Measurements from ENCODE around the gene MRPL43.
"Not testable (repeated sequence)": the region's sequence is repeated elsewhere in the genome, so short reads cannot be mapped to it uniquely, and the experiment has no call there.

The MRPL43 gene

DNA sequence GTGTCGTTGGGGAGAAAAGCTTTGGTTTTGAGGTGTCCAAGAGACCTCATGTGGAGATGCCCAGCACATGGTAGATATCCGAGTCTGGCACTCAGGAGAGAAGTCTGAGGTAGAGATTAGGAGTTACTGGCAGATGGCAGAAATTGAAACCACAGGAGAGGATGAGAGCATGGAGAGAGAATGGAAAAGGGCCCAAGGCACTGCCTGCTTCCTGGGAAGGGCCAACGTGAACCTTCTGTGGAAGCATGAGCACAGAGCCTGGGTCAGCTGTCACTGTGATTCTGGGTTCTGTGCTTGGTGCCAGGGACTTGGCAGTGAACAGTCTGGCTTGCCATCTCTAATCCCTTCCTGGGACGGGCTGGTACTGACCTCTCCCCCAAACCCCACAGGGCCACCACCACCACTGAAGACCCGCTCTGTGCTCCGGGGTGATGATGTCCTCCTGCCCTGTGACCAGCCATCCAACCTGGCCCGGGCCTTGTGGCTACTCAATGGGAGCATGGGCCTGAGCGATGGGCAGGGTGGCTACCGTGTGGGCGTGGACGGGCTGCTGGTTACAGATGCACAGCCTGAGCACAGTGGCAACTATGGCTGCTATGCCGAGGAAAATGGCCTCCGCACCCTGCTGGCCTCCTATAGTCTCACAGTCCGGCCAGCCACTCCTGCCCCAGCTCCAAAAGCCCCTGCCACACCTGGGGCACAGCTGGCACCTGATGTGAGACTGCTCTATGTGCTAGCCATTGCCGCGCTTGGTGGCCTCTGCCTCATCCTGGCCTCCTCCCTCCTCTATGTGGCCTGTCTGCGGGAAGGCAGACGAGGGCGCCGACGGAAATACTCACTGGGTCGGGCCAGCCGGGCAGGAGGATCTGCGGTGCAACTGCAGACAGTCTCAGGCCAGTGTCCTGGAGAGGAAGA, 4.1 kb downstream of the MRPL43 start:
- no peak for DNase-seq (ENCODE audit: low spot score)

DNA sequence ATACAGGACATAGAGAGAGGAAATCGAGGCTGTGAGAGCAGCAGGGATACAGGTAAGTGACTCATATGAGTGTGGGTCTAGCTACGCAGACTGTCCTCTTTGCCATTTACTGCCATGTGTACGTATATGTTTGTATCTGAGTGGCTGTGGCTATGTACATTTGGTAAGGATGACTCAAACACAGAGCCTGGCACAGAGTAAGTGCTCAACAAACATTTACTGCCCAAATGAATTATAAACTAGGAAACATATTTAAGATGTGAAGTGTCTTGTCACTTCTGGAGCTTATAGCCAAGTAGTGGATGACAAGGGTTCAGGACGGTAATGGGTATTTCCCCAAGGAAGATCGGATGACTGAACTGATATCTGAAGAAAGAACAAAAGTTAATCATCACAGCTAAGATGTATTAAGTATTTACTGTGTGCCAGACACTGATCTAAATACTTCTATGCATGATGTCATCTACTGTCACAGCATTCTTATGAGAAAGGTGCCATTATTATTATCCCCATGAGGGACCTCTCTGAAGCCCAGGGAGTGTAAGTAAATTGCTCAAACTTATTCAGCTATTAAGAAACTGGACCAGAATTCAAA, 6.0 kb downstream of the MRPL43 start:
- DNase-seq (ENCODE audit: low spot score): no peak

GRCh38 chr10:100980711-100981110, 6.6 kb downstream of the MRPL43 start:
- no peak for DNase-seq (ENCODE audit: low spot score)

DNA sequence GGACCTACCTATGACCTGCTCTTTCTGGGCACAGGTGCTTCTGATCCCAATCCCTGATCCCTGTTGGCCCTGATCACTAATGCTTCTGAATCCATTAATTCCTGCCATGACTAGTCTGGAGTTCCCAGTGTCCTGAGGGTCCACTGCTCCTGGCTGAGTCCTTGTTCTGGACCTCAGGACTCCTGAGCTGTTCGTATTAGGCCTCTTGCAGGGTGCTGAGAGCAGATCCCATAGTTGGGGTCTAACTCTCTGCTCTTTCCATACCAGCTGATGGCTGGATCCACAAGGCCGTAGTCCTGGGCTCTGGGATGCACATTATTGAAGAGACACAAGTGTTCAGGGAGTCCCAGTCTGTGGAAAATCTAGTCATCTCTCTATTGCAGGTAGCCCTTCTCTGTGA, 7.0 kb downstream of the MRPL43 start:
- no peak for DNase-seq (ENCODE audit: low spot score)

- DNase-seq (ENCODE audit: low spot score): no peak
Observed at GRCh38 chr10:100979791-100980272, 7.5 kb downstream of the MRPL43 start.

DNA sequence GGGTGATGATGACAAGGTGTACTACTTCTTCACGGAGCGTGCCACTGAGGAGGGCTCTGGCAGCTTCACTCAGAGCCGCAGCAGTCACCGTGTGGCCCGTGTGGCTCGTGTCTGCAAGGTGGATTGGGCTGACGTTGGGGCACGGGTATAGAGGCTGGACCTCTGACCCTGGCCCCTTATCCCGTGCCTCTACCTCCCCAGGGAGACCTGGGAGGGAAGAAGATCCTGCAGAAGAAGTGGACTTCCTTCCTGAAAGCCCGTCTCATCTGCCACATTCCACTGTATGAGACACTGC, 8.4 kb downstream of the MRPL43 start:
- no peak for DNase-seq (ENCODE audit: low spot score)

GRCh38 chr10:100978121-100978900, 9.0 kb downstream of the MRPL43 start:
- no peak for DNase-seq (ENCODE audit: low spot score)

DNA sequence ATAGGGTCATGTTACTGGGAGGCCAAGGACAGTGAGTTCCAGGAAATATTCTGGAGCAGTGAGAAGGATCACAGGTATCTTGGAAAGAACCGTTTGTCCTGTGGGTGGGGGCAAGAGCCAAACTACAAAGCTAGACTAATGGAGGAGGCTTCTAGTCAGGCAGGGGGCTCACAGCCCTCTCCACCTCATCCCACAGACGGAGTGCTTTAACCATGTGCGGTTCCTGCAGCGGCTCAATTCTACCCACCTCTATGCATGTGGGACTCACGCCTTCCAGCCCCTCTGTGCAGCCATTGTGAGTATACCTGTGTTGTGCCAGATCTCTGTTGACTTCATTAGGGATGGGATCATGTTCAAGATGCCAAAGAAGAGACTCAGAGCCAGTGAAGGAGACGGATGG, 9.9 kb downstream of the MRPL43 start:
- DNase-seq (ENCODE audit: low spot score): no peak

- DNase-seq (ENCODE audit: low spot score): no peak
Observed at GRCh38 chr10:100976906-100977305, 10.4 kb downstream of the MRPL43 start.

GRCh38 chr10:100975397-100975796, 11.9 kb downstream of the MRPL43 start:
- not testable (repeated sequence) for DNase-seq (ENCODE audit: low spot score)

GRCh38 chr10:100972904-100973535, 14.3 kb downstream of the MRPL43 start:
- DNase-seq (ENCODE audit: low spot score): peak; percentile 1

DNA sequence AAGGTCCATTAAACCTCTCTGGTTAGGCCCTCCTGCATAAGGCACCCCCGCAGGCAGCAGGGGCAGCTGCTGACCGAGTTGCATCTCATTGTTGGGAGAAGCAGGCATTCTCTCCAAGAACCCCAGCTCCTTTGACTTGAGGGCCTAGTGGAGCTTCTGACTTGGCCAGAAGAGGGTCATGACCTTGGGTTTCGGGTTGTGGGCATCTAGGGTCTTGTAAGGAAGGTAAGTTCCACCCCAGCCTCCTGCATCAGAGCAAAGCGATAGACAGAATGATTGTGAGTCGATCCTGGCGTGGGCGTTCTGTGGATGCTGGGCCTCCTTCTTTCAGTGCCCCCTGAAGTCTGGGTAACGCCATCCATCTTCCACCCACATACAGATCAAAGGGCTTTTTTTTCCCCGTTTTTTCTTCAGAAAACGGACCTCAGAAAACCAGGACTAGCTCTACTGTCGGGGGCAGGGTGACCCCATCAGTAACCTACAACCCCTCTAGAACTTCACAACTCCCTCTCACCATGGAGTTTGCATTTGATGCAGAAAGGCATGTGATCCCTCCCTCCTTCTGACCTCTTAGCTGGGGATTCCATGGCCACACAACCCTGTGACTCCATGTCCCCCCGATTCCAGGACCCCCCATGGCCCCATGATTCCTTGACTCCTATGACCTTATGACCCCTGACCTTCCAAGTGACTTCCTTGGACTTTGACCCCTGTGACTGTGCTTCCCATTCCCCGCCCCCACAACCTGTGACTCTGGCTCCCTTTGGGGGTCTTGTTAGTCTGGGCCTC, 15.0 kb downstream of the MRPL43 start:
- no peak for DNase-seq (ENCODE audit: low spot score)

DNA sequence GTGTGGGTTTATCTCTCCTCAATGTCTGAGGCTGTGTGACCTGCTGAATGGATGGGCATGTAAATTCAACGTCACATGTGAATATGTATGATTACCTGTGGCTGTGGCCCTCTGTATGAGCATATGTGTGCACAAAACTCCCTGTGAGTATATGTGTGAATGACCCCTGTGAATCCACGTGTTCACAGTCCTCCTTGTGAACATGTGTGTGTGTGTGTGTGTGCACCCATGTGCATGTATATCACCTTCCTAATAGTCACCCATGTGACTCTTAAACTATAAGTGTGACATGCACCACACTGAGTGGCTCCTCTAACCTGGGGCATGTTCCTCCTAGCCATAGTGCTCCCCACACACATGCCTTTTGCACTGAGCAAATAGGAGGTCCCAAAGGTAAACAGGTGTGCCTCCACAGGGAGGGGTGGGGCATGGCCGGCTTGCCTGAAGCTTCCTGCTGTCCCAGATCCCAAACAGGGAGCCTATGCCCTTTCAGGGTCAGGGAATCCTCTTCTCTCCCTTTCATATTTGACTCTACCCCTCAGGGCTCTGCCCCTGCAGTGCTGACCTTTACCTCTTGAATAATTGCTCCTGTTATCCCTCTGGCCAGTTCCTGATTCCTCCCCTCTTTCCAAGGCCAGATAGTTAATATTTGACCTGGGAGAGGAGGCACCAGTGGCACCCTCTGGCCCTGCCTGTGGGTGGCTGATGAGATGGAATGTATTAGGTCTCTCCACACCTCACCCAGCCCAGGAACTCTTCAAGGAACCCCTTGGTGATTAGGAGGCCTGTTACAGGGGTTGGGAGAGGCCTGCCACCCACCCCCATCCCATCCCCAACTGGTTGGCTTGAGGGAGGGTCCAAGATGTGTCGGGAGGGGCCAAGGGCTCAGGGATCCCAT, 16.1 kb downstream of the MRPL43 start:
- no peak for DNase-seq (ENCODE audit: low spot score)

GRCh38 chr10:100970076-100970913, 17.0 kb downstream of the MRPL43 start:
- DNase-seq (ENCODE audit: low spot score): no peak

- DNase-seq (ENCODE audit: low spot score): peak; percentile 80
Observed at GRCh38 chr10:100969187-100970075, 17.9 kb downstream of the MRPL43 start, which contains the start of gene SEMA4G. Gene SEMA4G (plus strand): TSS chr10:100969504. CDS start chr10:100972913, 3,409 bp downstream.

GRCh38 chr10:100968863-100969186, 18.5 kb downstream of the MRPL43 start:
- DNase-seq (ENCODE audit: low spot score): no peak

- DNase-seq (ENCODE audit: low spot score): no peak
Observed at GRCh38 chr10:100968062-100968736, 19.1 kb downstream of the MRPL43 start.

GRCh38 chr10:100967332-100967731, 20.0 kb downstream of the MRPL43 start:
- DNase-seq (ENCODE audit: low spot score): no peak
